GM18907 (cell line): ENCODE results near the gene CABLES2.

Source experiments
- ATAC-seq: cut with Tn5 transposase; IDR thresholded peaks from one replicate; pipeline ENCODE4 v1.9.1; 2021; ENCODE audit warnings: mild to moderate bottlenecking, moderate library complexity; ENCODE audit not compliant: unreplicated experiment

Gene CABLES2, protein sequence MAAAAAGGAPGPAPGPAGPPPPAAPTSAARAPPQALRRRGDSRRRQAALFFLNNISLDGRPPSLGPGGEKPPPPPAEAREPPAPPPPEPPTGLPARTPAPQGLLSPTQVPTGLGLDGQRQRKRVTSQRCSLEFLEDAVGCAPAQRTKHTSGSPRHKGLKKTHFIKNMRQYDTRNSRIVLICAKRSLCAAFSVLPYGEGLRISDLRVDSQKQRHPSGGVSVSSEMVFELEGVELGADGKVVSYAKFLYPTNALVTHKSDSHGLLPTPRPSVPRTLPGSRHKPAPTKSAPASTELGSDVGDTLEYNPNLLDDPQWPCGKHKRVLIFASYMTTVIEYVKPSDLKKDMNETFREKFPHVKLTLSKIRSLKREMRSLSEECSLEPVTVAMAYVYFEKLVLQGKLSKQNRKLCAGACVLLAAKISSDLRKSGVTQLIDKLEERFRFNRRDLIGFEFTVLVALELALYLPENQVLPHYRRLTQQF

DNA sequence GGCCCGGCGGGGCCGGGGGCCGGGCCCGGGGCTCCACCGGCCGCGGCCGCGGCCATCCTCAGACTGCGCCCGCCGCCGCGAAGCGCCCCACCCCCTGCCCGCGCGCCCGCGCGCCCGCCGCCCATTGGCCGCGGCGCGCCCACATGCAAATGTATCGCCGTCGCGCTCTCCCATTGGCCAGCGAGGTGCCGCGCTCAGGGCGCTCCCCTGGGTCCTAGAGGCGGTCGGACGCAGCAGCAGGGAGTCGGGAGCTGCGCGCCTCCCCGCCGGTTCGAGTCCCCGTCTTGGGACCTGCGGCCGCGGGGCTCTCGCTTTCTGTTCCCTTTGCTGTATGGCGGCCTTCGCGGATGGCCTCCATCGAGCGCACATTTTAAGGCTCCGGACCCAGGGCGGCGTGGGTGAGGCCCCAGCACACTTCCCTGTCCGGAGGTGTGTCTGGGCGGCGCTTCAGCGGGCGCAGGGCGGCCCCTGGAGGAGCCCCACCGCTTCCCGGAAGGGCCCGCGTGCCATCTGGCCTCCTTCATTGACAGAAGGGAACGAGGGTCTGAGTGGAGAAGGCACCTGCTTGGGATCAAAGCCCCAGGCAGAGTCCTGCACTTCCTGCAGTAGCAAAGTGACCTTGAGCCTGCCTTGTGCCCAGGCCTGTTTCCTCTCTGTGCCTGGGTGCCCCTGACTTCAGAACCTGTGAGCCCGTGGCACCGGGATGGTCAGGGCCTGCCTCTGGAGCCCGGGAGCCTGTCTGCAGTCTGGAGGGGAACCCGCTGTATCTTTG is at the start of gene CABLES2:
Gene CABLES2 (minus strand): TSS at position 65 of the 772 bp plus-strand sequence. CDS start 9 bp downstream, at position 56.
- peak; percentile 74 for ATAC-seq

DNA sequence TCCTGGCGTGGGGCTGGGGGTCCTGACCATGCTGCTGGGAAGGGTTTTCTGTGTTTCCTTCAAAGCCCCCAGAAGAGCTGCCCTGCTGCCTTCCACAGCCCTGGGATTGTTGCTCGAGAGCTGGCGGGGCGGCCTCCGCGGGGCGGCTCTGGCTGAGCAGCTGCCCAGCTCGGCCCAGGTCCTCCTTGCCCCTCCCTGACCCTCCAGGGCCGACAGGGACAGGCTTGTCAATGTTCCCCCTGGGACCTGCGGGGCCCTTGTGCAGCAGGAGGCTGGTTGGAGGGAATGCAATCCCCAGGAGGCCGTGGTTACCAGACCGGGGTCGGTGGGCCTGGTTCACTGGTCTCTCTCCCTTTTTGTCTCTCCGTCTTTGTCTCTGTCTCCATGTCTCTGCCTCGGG is 48.8 kb upstream of the CABLES2 start:
- no peak for ATAC-seq

DNA sequence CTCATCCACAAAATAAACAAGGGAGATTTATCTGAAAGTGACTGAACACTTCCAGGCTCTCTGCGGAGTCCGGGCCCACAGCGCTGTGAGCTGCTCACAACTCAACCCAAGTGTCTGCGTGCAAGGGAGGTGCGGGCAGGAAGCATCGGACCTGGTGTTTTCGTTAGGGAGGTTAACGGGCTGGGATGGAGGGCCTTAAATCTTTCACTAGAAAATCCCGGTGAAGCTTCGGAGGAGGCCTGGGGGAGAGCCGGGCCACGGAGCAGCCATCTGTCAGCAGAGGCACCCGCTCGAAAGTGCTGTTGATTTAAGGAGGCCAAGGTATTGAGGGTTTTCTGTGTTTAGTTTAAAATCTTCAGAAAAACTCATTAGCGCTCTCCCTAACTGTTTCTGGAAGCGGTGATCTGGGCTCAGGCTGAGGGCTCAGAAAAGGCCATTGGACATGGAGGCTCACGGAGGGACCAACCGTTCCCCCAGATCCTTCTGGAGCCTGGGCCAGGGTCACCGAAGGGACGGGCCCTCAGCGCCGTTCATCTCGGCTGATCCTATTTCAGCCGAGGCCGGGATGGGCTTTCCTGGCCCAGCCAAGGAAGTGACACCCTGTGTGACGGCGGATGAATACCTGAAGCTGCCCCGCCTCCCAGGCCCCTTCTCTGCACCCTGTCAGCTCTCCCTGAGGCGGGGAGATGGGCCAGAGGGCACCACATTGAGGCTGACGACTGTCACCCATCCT is 48.0 kb upstream of the CABLES2 start:
- ATAC-seq = no peak

DNA sequence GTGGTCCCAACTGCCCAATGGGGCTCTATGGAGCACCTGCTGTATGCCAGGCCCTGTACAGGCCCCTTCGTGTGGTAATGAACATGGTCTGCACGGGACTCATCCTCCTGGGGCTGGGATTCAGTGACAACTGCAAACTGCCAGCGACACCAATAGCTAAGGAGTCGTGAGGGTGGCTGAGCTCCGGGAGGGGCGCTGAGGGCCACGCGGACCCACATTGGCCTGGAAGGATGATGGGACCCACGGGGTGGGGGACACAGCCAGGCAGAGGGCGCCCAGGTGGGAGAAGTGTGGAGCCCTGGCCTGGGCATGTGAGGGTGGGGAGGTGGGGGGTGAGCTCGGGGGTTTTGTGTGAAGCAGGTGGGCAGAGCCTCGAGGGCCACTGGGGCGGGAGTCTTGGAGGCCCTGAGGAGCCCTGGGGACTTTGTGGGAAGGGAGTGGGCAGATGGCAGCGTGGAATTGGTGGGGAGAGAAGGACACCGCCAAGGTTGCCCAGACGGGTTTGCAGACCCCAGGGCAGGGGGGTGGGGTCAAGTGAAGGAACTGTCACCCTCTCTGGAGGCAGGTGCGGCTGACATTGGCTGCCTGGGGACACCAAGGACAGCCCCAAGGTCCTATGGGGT is 46.2 kb upstream of the CABLES2 start:
- no peak for ATAC-seq

DNA sequence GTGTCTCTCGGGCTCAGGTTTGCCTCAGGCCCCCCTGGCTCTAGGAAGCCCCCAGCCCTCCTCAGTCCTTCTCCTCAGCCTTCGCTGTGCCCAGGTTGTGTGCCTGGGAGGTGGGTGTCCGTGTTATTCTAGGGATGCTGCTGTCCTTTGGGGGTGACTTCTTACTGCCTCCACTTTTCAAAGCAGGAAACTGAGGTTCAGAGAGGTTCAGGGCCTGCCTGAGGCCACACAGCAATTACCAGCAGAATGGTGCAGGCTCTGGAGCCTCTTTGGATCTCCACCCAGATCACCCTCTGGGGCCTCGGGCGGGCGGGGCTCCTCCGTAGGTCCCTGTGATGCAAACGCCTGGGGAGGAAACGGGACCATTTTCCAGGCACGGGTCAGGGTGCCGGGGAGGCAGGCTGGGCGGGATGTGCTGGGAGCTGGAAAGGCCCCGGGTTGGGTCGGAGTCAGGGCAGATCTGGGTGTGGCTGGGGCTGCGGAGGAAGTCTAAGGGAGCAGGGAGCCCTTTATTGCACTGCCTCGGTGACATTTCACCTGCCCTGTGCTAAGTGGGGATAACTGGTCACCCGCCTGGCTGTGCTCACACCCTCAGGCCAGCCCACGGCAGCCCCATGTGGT is 45.5 kb upstream of the CABLES2 start:
- ATAC-seq = no peak

DNA sequence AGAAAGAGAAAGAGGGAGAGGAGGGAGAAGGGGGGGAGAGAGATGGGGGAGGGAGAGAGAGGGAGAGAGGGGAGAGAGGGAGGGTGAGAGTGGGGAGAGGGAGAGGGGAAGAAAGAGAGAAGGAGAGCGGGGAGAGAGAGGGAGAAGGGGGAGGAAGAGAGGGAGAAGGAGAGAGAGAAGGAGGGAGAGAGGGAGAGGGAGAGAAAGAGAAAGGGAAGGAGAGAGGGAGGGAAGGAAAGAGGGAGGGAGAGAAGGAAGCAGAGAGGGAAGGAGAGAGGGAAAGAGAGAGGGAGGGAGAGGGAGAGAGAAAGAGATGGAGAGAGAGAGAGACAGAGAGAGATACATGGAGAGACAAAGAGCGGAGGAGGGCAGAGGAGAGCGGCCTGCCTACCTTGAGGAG is 44.9 kb upstream of the CABLES2 start:
- no peak for ATAC-seq

DNA sequence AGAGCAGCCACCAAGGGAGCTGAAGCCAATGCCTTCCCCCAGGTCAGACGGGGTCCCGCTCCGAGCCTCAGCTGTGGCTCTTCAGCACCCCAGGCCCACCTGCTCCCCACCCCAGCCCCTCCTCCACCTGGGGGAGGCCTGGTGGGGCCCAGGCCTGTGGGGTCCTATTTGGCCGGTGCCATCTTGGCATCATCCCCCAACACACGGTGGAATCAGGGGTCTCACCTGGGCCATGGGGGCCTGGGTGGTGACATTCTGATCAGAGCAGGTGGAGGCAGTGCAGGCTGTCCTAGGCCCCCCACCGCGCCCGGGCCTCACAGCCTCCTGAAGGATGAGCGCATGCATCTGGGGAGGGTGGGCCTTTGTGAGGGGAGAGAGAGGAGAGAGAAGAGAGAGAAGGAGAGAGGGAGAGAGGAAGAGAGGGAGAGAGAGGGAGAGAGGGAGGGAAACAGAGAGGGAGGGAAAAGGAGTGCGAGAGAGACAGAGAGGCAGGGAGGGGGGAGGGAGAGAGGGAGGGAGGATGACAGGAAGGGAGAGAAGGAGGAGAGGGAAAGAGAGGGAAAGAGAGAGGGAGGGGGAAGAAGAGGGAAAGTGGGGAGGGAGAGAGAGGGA is 44.2 kb upstream of the CABLES2 start:
- no peak for ATAC-seq

DNA sequence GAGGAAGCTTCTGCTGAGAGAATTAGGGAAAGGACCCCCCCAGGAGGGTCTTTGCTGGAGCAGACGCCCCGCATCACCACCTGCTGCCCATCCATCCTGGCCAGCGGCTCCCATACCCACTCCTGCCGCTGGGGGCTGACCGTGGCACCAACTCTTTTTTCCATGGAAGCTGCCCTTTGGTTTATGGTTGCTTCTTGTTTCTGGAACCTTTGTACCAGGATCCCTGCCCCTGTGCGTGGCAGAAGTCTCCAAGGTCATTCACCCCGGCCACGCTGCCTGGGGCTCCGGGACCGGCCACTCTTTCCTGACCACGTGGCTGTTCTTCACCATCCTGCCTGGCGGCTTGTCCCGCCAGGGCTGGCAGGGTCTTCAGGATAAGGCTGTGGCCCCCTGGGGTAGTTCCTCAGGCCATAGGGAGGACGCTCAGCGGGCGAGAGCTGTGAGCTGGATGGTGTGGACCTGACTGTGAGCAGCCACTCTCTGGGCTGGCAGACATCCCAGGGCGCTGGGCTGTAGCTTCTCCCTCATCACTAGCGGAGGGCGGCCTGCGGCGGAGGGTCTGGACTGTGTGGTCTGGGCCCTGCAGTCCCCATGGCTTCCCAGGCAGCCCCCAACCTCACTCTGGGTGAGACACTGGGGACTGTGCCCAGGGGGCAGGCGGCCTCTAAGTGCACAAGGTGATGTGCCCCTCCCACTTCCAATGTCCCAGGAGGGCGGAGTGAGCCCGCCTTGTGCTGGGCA is 43.0 kb upstream of the CABLES2 start:
- no peak for ATAC-seq

DNA sequence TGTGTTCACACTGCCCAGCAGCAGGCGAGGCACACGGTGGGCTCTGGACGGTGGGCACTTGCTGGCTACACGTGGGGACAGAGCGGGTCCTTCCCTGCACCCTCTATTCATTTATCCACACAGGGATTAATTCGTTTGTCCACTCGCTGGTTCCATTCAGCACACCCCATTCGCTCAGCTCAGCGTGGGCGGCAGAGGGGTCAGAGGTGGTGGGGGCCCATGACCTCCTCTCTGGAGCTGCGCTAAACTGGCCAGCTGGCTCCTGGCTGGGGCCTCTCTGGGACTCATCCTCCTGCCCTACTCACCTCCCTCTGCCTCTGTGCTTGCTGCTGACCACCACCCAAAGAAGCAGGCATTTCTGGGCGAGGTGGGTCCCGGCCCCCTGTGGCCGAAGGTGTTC is 41.7 kb upstream of the CABLES2 start:
- no peak for ATAC-seq

DNA sequence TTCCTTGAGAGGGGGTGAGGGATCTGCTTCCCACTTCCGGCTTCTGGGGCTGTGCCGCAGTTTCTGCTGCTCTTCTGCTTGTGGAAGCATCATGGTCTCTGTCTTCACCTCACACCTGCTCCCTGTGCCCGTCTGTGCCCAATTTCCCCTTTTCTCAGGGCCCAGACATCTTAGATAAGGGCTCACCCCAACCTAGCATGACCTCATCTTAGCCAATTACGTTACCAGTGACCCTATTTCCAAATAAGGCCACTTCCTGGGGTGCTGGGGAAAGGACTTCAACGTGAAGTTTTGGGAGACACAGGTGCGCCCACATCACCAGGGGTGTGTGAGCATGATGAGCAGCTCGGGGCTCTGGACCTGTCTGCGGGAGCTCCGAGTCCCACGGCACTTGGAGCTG is 41.0 kb upstream of the CABLES2 start:
- no peak for ATAC-seq

DNA sequence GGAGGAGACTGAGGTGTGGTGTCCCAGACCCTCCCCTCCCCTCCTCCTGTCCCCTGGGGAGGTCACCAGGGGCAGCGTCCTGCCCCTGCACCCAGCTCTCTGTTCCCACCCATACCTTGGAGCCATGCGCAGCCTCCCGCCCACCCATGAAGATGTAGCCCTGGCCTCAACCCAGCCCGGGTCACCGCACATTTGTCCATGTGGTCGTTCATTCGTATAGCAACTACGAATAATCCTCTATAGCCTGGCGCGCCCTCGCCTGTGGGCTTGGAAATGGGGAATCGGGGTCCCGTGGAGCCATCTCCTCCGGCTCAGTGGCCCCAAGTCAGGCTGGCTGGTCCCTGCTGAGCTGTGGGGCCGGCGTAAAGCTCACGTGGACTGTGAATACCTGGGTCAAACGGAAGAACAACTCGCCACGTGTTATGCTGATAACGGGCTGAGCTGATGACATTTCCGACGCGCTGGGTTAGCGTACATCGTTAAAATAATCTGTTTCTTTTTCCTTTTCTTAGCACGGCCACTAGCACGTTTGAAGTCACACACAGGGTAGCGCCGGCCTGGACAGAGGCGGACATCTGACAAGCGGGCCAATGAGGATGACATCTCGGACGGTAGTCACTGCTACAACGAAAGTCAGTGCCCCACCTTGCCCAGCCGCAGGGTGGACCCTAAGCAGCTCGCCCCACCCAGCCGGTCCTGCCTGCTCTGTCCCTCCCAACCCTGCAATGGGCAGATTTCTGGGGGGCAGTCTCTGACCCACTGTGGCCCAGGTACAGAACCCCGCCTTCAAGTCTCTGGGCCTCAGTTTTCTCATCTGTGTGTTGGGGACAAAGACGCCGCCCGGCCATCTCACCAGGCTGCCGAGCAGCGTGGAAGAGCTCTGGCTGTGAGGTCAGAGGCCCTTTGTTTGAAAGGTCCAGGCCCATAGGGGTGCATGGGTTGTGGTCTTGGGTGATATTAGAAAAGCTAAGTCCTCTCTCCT is 40.1 kb upstream of the CABLES2 start:
- ATAC-seq = no peak

DNA sequence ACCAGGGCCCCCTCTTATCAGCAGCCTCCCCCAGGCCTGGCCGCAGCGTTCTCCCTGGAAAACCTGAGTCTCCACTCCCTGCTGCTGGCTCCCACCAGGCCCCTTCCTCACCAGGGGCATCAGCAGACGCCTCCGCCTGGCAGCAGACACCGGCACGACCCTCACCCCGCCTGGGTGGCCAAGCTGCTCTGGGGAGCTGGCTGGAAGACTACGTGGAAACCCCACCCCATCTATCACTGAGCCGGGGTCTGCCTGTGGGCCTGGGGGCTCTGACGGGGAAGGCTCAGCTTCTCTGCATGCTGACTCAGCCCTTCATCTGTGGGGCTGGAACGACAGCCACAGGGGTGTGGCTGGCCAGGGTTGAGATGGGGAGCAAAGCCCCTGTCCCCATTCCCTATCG is 39.4 kb upstream of the CABLES2 start:
- ATAC-seq = no peak

DNA sequence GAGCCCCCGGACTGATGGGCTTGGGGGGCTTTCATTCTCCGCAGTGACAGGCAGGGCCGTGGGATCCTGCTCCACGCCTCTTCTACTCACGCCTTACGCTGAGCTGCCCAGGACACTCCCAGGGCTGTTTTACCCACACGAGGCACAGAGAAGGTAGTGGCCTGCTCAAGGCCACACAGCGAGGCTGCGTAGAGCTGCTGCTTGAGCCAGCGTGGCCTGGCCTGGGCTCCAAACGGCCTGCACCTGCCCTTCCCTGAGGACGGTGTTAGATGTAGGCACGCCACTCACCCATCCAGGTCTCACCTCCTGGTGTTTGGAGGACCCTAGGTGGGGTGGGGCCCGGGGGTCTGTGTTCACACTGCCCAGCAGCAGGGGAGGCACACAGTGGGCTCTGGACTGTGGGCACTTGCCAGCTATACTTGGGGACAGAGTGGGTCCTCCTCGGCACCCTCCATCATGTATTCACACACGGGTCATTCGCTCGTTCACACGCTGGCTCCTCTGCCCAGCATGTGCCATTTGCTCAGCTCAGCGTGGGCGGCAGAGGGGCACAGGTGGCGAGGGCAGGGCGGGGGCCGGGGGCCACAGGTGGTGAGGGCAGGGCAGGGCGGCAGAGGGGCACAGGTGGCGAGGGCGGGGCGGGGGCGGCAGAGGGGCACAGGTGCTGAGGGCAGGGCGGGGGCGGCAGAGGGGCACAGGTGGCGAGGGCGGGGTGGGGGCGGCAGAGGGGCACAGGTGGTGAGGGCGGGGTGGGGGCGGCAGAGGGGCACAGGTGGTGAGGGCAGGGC is 38.7 kb upstream of the CABLES2 start:
- no peak for ATAC-seq

DNA sequence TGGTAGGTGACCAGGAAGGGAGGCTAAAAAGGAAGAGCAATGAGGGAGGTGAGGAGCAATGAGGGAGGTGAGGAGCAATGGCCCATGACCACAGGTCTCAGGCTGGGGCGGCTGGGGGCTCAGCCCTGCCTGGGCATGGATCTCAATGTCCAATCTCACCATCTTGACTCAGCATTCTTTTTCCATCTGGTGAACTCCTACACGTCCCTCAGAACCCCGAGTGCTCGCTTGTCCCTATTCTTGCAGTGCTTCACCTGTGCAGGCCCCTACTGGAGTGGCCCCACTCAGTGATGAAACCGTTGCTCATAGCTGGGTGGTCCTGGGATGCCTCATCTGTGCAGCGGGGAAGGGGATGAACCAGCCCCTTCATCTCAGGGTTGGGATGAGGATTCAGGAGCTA is 37.2 kb upstream of the CABLES2 start:
- ATAC-seq = no peak

DNA sequence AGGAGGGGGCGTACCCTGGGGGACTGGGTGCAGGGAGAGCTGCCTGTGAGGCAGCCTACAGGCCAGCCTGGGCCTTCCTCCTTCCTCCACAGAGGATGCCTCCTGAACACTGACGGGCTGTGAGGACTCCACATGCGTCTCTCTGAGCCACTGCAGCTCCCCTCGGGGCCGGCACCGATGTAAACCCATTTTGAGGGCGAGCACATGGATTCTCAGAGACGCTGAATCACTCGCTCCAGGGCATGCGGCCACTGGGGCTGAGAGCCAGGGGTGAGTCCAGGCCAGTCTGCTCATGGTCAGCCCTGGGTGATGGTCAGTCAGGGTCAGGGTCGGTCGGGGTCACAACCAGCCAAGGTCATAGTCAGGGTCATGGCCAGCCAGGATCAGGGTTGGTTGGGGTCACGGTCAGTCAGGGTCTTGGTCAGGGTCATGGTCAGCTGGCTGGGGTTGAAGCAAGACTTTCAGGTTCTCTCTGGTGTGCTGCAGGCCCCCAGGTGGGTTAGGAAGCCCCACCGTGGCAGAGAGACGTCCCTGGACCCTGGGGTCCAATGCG is 35.0 kb upstream of the CABLES2 start:
- ATAC-seq = no peak

DNA sequence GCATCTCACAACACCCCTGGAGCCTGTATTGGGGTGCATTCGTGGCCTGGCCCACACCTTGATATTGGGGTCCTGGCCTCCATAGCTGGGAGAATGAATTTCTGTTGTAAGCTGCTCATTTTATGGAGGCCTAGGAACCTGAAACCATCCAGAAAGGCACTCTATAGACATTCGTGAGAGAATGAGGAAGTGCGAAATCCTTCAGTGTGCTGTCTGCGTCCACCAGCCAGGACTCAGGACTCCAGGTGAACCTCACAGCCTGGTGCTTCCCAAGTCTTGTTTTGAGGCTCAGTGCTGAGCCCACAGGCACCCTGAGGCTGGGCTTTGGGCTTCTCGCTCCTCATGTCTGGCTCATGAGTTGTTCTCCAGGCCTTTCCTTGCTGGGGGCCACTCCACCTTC is 32.1 kb upstream of the CABLES2 start:
- no peak for ATAC-seq

DNA sequence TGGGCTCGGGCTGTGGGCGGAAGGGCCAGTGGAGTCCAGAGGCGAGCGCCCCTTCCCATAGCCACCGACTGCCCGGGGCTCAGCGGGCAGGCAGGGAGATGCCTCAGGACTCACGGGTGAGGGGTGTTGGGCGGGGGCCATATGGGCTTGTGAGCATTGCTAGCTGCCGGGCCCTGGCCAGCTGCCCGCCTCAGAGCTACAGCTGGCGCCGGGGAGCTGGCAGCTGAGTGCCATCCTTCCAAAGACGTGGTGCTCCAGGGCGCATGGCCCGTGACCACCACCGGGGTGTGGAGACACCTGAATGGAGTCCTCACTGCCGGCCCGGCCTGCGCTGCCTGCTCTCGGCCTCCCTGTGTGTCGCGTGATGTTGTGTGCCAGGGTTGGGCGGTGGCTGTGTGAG is 30.8 kb upstream of the CABLES2 start:
- no peak for ATAC-seq
